ENCODE data around the gene OLA1.

OLA1 gene

GRCh38 chr2:174177316-174177890 lies 70.9 kb downstream of the OLA1 start:
- Mint-ChIP-seq H3K4me1 (peaks cover 10% of the 10 kb centered on the region), H3K27ac (no peak overlapping the region), H3K4me3 (no peak overlapping the region), H3K36me3 (ENCODE audit: low read depth) (peaks cover 56% of the 10 kb centered on the region), H3K27me3 (no peaks in the 10 kb centered on the region), H3K9me3 (peaks cover 38% of the 10 kb centered on the region)
- no peak for ATAC-seq
- DNase-seq = no peak

GRCh38 chr2:174176898-174177297 lies 71.4 kb downstream of the OLA1 start:
- H3K27me3 Mint-ChIP-seq = no peaks in the 10 kb centered on the region
- H3K4me1 Mint-ChIP-seq = peaks cover 10% of the 10 kb centered on the region
- peaks cover 60% of the 10 kb centered on the region for H3K36me3 Mint-ChIP-seq (ENCODE audit: low read depth)
- no peak overlapping the region for H3K4me3 Mint-ChIP-seq
- DNase-seq (no peak), ATAC-seq (no peak)
- no peak overlapping the region for H3K27ac Mint-ChIP-seq
- H3K9me3 Mint-ChIP-seq = peaks cover 42% of the 10 kb centered on the region

- H3K27me3 Mint-ChIP-seq = no peaks in the 10 kb centered on the region
- peaks cover 9% of the 10 kb centered on the region for H3K4me1 Mint-ChIP-seq
- no peak for ATAC-seq
- no peak overlapping the region for H3K27ac Mint-ChIP-seq
- H3K9me3 Mint-ChIP-seq = peaks cover 57% of the 10 kb centered on the region
- no peak overlapping the region for H3K4me3 Mint-ChIP-seq
- no peak for DNase-seq
- H3K36me3 Mint-ChIP-seq (ENCODE audit: low read depth) = peaks cover 68% of the 10 kb centered on the region
These were observed 73.6 kb downstream of the OLA1 start for GRCh38 chr2:174174741-174175140.

- H3K4me3 Mint-ChIP-seq = no peak overlapping the region
- H3K4me1 Mint-ChIP-seq = peaks cover 9% of the 10 kb centered on the region
- ATAC-seq (no peak), DNase-seq (no peak)
- no peak overlapping the region for H3K27ac Mint-ChIP-seq
- peaks cover 85% of the 10 kb centered on the region for H3K36me3 Mint-ChIP-seq (ENCODE audit: low read depth)
- peaks cover 73% of the 10 kb centered on the region for H3K9me3 Mint-ChIP-seq
- H3K27me3 Mint-ChIP-seq = no peaks in the 10 kb centered on the region
These were observed 75.5 kb downstream of the OLA1 start for GRCh38 chr2:174172802-174173355.

- DNase-seq (no peak), ATAC-seq (no peak)
- Mint-ChIP-seq H3K9me3 (peaks cover 73% of the 10 kb centered on the region), H3K4me3 (no peak overlapping the region), H3K27ac (no peak overlapping the region), H3K36me3 (ENCODE audit: low read depth) (peaks cover 85% of the 10 kb centered on the region), H3K27me3 (no peaks in the 10 kb centered on the region), H3K4me1 (peaks cover 6% of the 10 kb centered on the region)
These were observed 76.5 kb downstream of the OLA1 start for GRCh38 chr2:174171686-174172445.

- Mint-ChIP-seq H3K36me3 (ENCODE audit: low read depth) (peaks cover 82% of the 10 kb centered on the region), H3K9me3 (peaks cover 60% of the 10 kb centered on the region), H3K4me3 (no peak overlapping the region), H3K27me3 (no peaks in the 10 kb centered on the region), H3K27ac (no peak overlapping the region), H3K4me1 (peaks cover 4% of the 10 kb centered on the region)
- ATAC-seq (no peak), DNase-seq (no peak)
These were observed 79.0 kb downstream of the OLA1 start for GRCh38 chr2:174169372-174169771.

- ATAC-seq (no peak), DNase-seq (no peak)
- Mint-ChIP-seq H3K27ac (no peak overlapping the region), H3K9me3 (peaks cover 46% of the 10 kb centered on the region), H3K4me1 (no peaks in the 10 kb centered on the region), H3K27me3 (no peaks in the 10 kb centered on the region), H3K4me3 (no peak overlapping the region), H3K36me3 (ENCODE audit: low read depth) (peaks cover 64% of the 10 kb centered on the region)
These were observed 82.1 kb downstream of the OLA1 start for GRCh38 chr2:174166261-174166660.

- DNase-seq (no peak), ATAC-seq (no peak)
- no peak overlapping the region for H3K27ac Mint-ChIP-seq
- H3K4me1 Mint-ChIP-seq = peaks cover 2% of the 10 kb centered on the region
- H3K27me3 Mint-ChIP-seq = no peaks in the 10 kb centered on the region
- H3K36me3 Mint-ChIP-seq (ENCODE audit: low read depth) = peaks cover 38% of the 10 kb centered on the region
- H3K4me3 Mint-ChIP-seq = no peak overlapping the region
- peaks cover 15% of the 10 kb centered on the region for H3K9me3 Mint-ChIP-seq
These were observed 86.8 kb downstream of the OLA1 start for GRCh38 chr2:174161490-174161889.

DNA sequence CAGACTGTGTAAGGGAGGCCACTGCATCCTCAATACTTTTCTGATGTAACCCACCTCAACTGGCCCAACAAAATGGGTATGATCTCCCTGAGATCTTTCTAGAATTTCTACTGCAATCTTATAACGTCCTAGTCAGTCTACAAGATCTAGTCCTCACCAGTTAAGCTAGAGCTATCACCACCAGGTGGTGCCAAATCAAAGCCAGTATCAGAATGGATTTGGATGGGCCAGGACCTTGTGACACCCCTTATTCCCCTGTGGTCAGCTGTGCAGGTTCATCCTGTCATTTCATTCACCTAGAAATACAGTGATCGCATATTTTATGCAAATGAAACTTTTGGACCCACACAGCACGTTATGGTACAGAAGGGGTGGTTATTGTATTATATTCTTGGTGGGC lies 90.3 kb downstream of the OLA1 start:
- Mint-ChIP-seq H3K27me3 (no peaks in the 10 kb centered on the region), H3K36me3 (ENCODE audit: low read depth) (peaks cover 32% of the 10 kb centered on the region), H3K27ac (no peak overlapping the region), H3K9me3 (peaks cover 4% of the 10 kb centered on the region), H3K4me1 (peaks cover 5% of the 10 kb centered on the region), H3K4me3 (no peak overlapping the region)
- peak; percentile 59 for ATAC-seq
- peak; percentile 10 for DNase-seq

DNA sequence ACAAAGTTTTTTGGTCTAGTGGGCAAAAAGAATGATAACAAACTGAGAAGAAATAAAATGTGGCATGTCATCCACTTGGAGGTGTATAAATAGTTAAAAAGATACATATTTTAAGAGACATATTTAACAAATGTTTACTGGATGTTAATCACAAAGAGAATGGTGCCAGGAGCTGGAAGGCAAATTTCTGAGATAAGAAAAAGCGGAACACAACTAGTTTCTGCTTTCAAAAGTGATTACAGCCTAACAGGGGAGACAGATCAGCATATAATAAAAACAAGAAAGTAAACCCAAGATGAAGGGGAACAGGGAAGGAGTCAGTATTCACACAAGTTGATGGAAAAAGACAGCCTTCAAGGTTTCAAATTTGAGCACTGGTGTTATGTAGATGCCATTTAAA lies 91.3 kb downstream of the OLA1 start:
- no peak for DNase-seq
- no peak for ATAC-seq
- H3K4me1 Mint-ChIP-seq = peaks cover 5% of the 10 kb centered on the region
- no peak overlapping the region for H3K27ac Mint-ChIP-seq
- H3K27me3 Mint-ChIP-seq = no peaks in the 10 kb centered on the region
- no peaks in the 10 kb centered on the region for H3K9me3 Mint-ChIP-seq
- no peak overlapping the region for H3K4me3 Mint-ChIP-seq
- peaks cover 29% of the 10 kb centered on the region for H3K36me3 Mint-ChIP-seq (ENCODE audit: low read depth)

- Mint-ChIP-seq H3K4me1 (peaks cover 5% of the 10 kb centered on the region), H3K27me3 (no peaks in the 10 kb centered on the region), H3K4me3 (no peak overlapping the region), H3K27ac (no peak overlapping the region), H3K36me3 (ENCODE audit: low read depth) (peaks cover 29% of the 10 kb centered on the region), H3K9me3 (no peaks in the 10 kb centered on the region)
- ATAC-seq (no peak), DNase-seq (no peak)
These were observed 94.3 kb downstream of the OLA1 start for GRCh38 chr2:174153757-174154680.

DNA sequence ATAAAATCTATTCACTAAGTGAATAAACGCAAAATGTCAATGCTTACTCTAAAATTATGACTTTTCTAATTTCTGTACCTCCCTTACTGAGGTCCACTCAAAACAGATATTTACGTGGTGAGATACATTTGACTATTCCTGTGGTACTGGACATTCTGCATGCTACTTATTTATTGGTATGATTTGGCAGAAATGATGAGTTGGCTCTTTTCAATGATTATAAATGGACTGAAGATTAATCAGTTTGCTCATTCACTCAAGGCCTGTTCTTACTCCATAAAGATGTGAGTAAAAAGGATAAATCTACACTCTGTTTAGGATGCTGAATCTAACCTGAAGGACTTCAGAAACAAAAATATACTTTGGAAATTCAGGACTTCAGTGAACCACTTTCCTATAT lies 98.8 kb downstream of the OLA1 start:
- peaks cover 13% of the 10 kb centered on the region for H3K36me3 Mint-ChIP-seq (ENCODE audit: low read depth)
- no peak overlapping the region for H3K27ac Mint-ChIP-seq
- H3K27me3 Mint-ChIP-seq = no peaks in the 10 kb centered on the region
- DNase-seq (no peak), ATAC-seq (no peak)
- H3K4me3 Mint-ChIP-seq = no peak overlapping the region
- H3K9me3 Mint-ChIP-seq = no peaks in the 10 kb centered on the region
- no peaks in the 10 kb centered on the region for H3K4me1 Mint-ChIP-seq

- ATAC-seq = no peak
- Mint-ChIP-seq H3K27ac (no peak overlapping the region), H3K4me3 (no peak overlapping the region), H3K4me1 (no peaks in the 10 kb centered on the region), H3K27me3 (no peaks in the 10 kb centered on the region), H3K36me3 (ENCODE audit: low read depth) (peaks cover 13% of the 10 kb centered on the region), H3K9me3 (no peaks in the 10 kb centered on the region)
- no peak for DNase-seq
These were observed 99.5 kb downstream of the OLA1 start for GRCh38 chr2:174148833-174149232.

GRCh38 chr2:174145827-174146226 lies 102.5 kb downstream of the OLA1 start:
- no peaks in the 10 kb centered on the region for H3K27me3 Mint-ChIP-seq

More at GRCh38 chr2:174145827-174146226, 102.5 kb downstream of the OLA1 start:
- ATAC-seq = no peak
- Mint-ChIP-seq H3K9me3 (no peaks in the 10 kb centered on the region), H3K4me1 (no peaks in the 10 kb centered on the region), H3K4me3 (no peak overlapping the region), H3K27ac (no peak overlapping the region), H3K36me3 (ENCODE audit: low read depth) (peaks cover 23% of the 10 kb centered on the region)
- DNase-seq = no peak

Measured in activated naive CD8-positive, alpha-beta T cell treated with anti-CD3 and anti-CD28 coated beads, Interleukin-2, amount 50 U/mL, for 24 hours (primary cell).